GM08714 (cell line): ENCODE data around the gene TNIP1.

Experiments
- H3K4me3 ChIP-seq: fragments of 200-500 bp; sonication (Bioruptor generic); 2 replicates; pipeline ENCODE4 v1.5.1; 2014; ENCODE audit warnings: mild to moderate bottlenecking, low read length, inconsistent platforms
- ZNF274 ChIP-seq: IDR thresholded peaks from 2 replicates; pipeline ENCODE4 v1.6.1; 2012; ENCODE audit warnings: mild to moderate bottlenecking, low read depth, low read length

TNIP1 gene

GRCh38 chr5:151015974-151016587 lies 64.8 kb downstream of the TNIP1 start:
- TF ChIP-seq ZNF274, result no peak
- H3K4me3 ChIP-seq, result no peak overlapping the region

GRCh38 chr5:151014680-151015343 lies 66.0 kb downstream of the TNIP1 start:
- no peak for TF ChIP-seq ZNF274
- H3K4me3 ChIP-seq, result no peak overlapping the region

GRCh38 chr5:151012862-151013261 lies 68.0 kb downstream of the TNIP1 start:
- no peak for TF ChIP-seq ZNF274
- H3K4me3 ChIP-seq, result no peak overlapping the region

GRCh38 chr5:151008906-151009305 lies 71.9 kb downstream of the TNIP1 start:
- no peak overlapping the region for H3K4me3 ChIP-seq
- no peak for TF ChIP-seq ZNF274

- no peak for TF ChIP-seq ZNF274
- H3K4me3 ChIP-seq, result no peak overlapping the region
These were observed 72.7 kb downstream of the TNIP1 start for GRCh38 chr5:151008210-151008491.

GRCh38 chr5:151007430-151008209 lies 73.2 kb downstream of the TNIP1 start:
- TF ChIP-seq ZNF274, result no peak
- no peak overlapping the region for H3K4me3 ChIP-seq

- TF ChIP-seq ZNF274, result no peak
- H3K4me3 ChIP-seq, result no peak overlapping the region
These were observed 74.0 kb downstream of the TNIP1 start for GRCh38 chr5:151006704-151007334.

GRCh38 chr5:151005950-151006576 lies 74.8 kb downstream of the TNIP1 start:
- TF ChIP-seq ZNF274, result no peak
- H3K4me3 ChIP-seq, result no peak overlapping the region

GRCh38 chr5:151005187-151005949 lies 75.5 kb downstream of the TNIP1 start:
- H3K4me3 ChIP-seq, result no peak overlapping the region
- no peak for TF ChIP-seq ZNF274

- H3K4me3 ChIP-seq, result no peak overlapping the region
- no peak for TF ChIP-seq ZNF274
These were observed 76.3 kb downstream of the TNIP1 start for GRCh38 chr5:151004499-151004898.

- H3K4me3 ChIP-seq, result no peak overlapping the region
- no peak for TF ChIP-seq ZNF274
These were observed 77.4 kb downstream of the TNIP1 start for GRCh38 chr5:151003503-151003860.

GRCh38 chr5:151002681-151003502 lies 77.9 kb downstream of the TNIP1 start:
- TF ChIP-seq ZNF274, result no peak
- no peak overlapping the region for H3K4me3 ChIP-seq

GRCh38 chr5:151002250-151002649 lies 78.6 kb downstream of the TNIP1 start:
- no peak overlapping the region for H3K4me3 ChIP-seq
- no peak for TF ChIP-seq ZNF274
